GM12874 (cell line): ENCODE results near the gene CDSN.

ENCODE experiments used
- CTCF ChIP-seq: IDR thresholded peaks from 2 replicates; pipeline ENCODE4 v1.5.1; 2011; ENCODE audit warnings: low read depth, mild to moderate bottlenecking, control low read depth, low read length, moderate library complexity; ENCODE audit not compliant: insufficient read depth

CDSN gene

GRCh38 chr6:31161216-31162126 lies 41.2 kb upstream of the CDSN start:
- TF ChIP-seq CTCF = no peak

GRCh38 chr6:31158863-31159855 lies 38.9 kb upstream of the CDSN start:
- peak; percentile 45 for TF ChIP-seq CTCF

DNA sequence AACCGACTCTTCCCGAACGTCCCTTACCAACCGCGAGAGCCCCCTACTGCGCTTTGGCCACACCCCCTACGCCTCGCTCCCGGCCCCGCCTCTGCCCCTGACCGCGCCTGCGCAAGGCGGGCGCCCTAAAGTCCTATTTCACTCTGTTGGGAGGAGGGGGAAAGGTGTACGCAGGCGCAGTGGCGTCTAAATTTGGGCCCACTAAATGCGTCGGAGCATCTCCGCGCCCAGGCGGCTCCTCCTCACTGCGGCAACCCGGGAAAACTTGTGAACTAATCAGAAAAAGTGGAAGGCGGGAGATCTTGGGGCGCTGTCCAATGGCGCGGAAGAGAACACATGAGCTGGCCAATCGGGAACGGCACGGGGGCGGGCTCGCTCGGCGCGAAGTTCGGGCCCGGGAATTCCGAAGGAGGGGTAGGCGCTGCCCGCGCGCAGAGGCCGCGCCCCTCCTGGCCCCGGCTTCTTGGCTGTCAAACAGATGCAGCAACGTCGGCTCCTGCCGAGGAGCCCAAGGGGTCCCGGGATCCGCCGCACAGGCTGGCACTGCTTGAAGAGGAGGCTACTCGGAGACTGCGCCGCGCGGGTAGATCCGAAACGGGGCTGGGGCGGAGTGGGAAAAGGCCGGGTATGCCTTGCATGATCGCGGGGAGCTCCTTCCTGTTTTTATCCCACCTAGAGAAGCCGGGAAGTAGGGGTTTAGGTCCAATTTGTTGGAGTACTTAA lies 38.1 kb upstream of the CDSN start, which contains the start of gene TCF19:
Gene TCF19, plus strand, starts transcription at position 450 of the 723 bp plus-strand sequence. CDS start 881 bp downstream, outside the sequence.
- TF ChIP-seq CTCF = no peak

DNA sequence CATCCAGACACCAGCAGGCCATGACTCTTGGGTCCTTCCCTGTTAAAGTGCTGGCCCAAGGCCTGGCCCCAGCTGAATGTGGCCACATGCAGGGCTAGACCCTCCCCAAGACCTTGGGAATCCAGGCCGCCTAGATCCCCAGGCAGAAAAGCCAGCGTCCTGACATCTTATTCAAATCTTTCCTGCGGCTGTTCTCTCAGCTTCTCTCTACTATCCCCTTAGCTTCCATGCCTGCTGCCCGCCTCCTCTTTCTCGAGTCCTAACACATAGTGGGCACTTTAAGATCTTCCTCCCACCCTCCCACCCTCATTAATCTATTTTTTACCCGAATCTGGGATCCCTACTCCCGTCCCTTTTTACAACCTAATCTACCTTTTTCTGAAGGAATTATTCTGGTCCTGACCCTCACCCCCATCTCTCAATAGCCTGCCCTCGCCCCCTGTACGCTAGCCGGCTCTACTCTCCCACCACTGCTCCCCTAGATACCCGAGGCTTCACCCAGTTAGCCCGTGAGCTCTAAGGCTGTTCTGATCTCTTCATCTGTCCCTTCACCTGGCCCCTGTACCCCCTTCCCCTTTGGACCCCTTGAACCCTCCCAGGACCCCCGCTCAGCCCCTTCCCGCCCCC lies 37.4 kb upstream of the CDSN start, which contains the start of gene CCHCR1:
Gene CCHCR1, minus strand, starts transcription at position 290 of the 627 bp plus-strand sequence. Its CDS starts 202 bp downstream, at position 88.
- no peak for TF ChIP-seq CTCF

GRCh38 chr6:31156641-31157040 lies 36.4 kb upstream of the CDSN start:
- no peak for TF ChIP-seq CTCF

DNA sequence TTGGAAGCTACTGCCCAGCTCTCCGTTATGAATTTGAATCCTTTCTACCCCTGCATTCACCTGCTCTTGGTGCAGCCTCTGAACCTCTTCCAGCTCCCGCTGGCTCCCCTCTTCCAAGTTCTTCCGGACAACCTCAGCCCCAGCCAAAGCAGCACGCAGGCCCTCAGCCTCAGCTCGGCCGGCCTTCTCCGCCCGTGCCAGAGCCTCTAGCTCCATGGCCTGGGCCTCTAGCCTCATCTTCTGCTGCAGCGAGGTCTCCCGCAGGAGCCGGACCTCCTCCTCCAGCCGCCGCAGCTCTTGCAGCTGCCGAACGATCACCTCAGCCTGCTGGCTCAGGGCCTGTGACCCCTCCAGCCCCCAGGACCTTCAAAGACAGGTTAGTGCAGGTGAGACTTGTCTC lies 34.2 kb upstream of the CDSN start:
- no peak for TF ChIP-seq CTCF
